Small intestine (tissue), 7 donors: ENCODE results near the gene FAM53B. TPM values are rescaled to one million over a fixed set of nuclear protein-coding genes. Genes with fewer than 3 reads are reported as not detected.

Experiments used
- DNase-seq, 2 donors: peaks; one replicate each; pipeline versions ENCODE4 v3.0.0 to v3.0.0-alpha.2; 2013
- FAIRE-seq: peaks from 2 replicates; lab custom pipeline; 2012; peaks lifted over from hg19 to GRCh38; lab: Jason Lieb, UNC
- H3K27ac ChIP-seq, 3 donors: one replicate each; pipeline ENCODE4 v1.5.1; 2013; ENCODE audit warnings: low read length in 2 of 3, mild to moderate bottlenecking in 2 of 3, control low read depth in 1 of 3, inconsistent platforms in 1 of 3, low read depth in 1 of 3, moderate library complexity in 1 of 3
- H3K27me3 ChIP-seq, 3 donors: one replicate each; pipeline ENCODE4 v1.6.1; 2013; ENCODE audit warnings: low read length in 3 of 3, inconsistent platforms in 1 of 3; ENCODE audit not compliant: control insufficient read depth in 3 of 3, insufficient read depth in 3 of 3
- H3K36me3 ChIP-seq, 3 donors: one replicate each; pipeline ENCODE4 v1.6.1; 2013; ENCODE audit warnings: low read length in 3 of 3, inconsistent platforms in 1 of 3, low read depth in 1 of 3, mild to moderate bottlenecking in 1 of 3, moderate library complexity in 1 of 3; ENCODE audit not compliant: control insufficient read depth in 3 of 3, insufficient read depth in 2 of 3
- H3K4me1 ChIP-seq, 3 donors: one replicate each; pipeline ENCODE4 v1.6.1; 2013; ENCODE audit warnings: low read length in 2 of 3, inconsistent platforms in 1 of 3, low read depth in 1 of 3, mild to moderate bottlenecking in 1 of 3, moderate library complexity in 1 of 3; ENCODE audit not compliant: control insufficient read depth in 3 of 3, insufficient read depth in 2 of 3
- H3K4me3 ChIP-seq, 3 donors: one replicate each; pipeline ENCODE4 v1.5.1; 2013; ENCODE audit warnings: low read length in 3 of 3, control low read depth in 1 of 3, inconsistent platforms in 1 of 3, low read depth in 1 of 3, mild to moderate bottlenecking in 1 of 3, moderate library complexity in 1 of 3
- H3K9me3 ChIP-seq, 2 donors: one replicate each; pipeline ENCODE4 v1.6.1; 2013; ENCODE audit warnings: low read depth in 1 of 2, low read length in 1 of 2; ENCODE audit not compliant: control insufficient read depth in 2 of 2, insufficient read depth in 1 of 2
- WGBS, 3 donors: extraction: QIAGEN DNeasy Blood & Tissue Kit; methylation state at CpG; one replicate each; pipeline ENCODE4 v1.1.7; 2013; 5-methylcytosine and 5-hydroxymethylcytosine counted together
- polyA plus RNA-seq, 4 donors: library from polyadenylated mRNA; stranded (reverse) in 3 of 4; unstranded in 1 of 4; fragments of 200-250 nt in 3 of 4; fragments of 120-200 nt in 1 of 4; gene quantifications; one replicate each; pipeline versions ENCODE4 v1.2.1 to v1.2.3, GENCODE V29; 2013
- donor health status: healthy with polysubstance abuse.
- donor health status: control.
- donor health status: control.
- donor health status: Bipolar disorder and iron deficiency.
- donor health status: healthy.

The FAM53B gene
- polyA plus RNA-seq, 4 donors, result 15.1 to 30.2 (median 22.8) TPM

DNA sequence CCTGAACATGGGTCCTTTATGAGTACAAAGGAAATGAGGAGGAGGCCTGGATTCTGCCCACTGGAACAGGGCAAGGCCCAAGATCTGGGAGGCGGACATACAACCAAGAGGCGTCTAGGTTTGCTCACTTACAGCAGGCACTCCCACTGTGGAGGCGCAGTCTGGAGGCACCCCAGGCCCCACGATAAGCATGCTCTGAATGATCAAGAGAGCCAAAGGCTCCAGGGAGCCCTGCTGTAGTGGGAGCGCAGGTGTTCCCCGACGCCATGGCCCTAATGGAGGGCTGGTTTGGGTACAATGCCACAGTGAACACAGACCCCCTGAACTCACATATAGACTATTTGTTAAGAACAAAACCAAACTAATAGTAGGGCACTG is 88.1 kb downstream of the FAM53B start:
- Histone ChIP-seq H3K36me3 (peaks cover 0 to 83% (median 2%) of the 10 kb centered on the region in 3 donors), H3K9me3 (no peaks in the 10 kb centered on the region), H3K4me1 (peaks cover 0 to 24% (median 14%) of the 10 kb centered on the region in 3 donors), H3K4me3 (no peak overlapping the region), H3K27ac (no peak overlapping the region), H3K27me3 (no peaks in the 10 kb centered on the region)
- FAIRE-seq (no peak), DNase-seq (no peak)
- 96 to 98% (median 98%) methylated on average over 7 of the region's 7 CpGs for WGBS, 3 donors

DNA sequence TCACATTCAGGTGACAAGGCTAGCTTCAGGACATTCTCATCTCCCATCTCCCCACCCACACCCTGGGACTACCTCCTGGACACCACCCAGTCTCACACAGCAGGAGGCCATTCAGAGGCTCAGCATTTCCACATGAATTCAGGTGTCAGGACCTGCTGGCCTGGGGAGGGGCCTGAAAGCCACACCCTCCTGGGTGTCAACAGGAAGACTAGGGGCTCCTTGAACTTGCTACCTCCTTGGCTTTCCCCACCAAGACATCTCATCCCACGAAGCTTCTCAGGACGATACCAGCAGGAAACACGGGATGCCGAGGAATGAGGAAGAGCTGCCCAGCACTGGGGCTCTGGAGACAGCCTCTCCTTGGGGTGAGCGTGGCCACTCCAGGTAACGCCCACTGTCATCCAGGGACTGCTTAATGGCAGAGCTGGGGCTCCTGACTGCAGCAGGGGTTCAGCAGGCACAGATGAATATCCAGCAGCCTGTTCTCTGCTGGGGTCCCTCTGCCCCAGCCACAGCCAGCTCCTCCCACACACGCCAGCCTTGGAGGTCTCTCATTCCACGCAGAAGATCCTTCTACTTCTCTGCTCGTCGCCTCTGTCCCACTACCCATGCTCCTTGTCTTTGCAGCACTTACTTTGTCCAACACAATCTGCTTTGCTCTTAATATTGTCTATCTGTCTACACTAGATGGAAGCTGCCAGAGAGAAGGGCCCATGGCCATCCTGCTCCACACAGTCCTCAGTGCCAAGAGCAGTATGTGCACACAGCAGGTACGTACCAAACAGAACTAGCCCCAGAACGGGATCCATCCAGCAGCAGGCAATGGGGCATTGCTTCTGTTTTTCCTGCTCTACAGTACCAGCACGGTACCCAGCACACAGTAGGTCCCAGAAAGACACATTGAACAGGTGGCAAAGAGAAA is 88.7 kb downstream of the FAM53B start:
- no peak overlapping the region for H3K4me3 ChIP-seq
- 85 to 92% (median 89%) methylated on average over 13 of the region's 13 CpGs for WGBS, 3 donors
- FAIRE-seq, result no peak
- DNase-seq, result no peak
- H3K4me1 ChIP-seq, result peaks cover 2 to 30% (median 21%) of the 10 kb centered on the region in 3 donors
- H3K27ac ChIP-seq, result peak overlapping the region in 1 of 3 donors; percentile 18
- H3K9me3 ChIP-seq, result no peaks in the 10 kb centered on the region
- no peaks in the 10 kb centered on the region for H3K27me3 ChIP-seq
- H3K36me3 ChIP-seq, result peaks cover 0 to 81% (median 2%) of the 10 kb centered on the region in 3 donors

DNA sequence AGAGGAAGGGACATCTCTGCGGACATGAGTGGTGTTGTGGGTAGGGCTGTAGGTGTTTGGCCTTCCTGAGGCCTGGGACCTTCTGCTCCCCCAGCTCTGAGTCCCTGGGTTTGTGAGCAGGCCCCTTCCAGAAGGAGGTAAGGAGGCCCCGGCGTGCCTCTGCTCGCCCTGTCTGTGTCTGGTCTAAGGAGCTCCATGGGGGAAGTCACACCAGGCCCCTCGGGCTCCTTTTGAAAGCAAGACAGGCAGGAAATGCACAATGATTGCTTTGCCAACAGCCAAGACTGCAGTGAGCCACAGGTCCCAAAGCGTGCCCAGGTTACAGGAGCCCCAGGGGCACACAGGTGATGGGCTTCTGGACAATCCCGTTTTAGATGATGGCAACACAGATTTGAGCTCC is 89.5 kb downstream of the FAM53B start:
- no peak overlapping the region for H3K4me3 ChIP-seq
- H3K27me3 ChIP-seq, result no peaks in the 10 kb centered on the region
- no peak for FAIRE-seq
- WGBS, 3 donors, result 73 to 84% (median 80%) methylated on average over 7 of the region's 7 CpGs
- no peak for DNase-seq
- H3K4me1 ChIP-seq, result peaks cover 3 to 37% (median 22%) of the 10 kb centered on the region in 3 donors
- H3K36me3 ChIP-seq, result peaks cover 0 to 80% (median 2%) of the 10 kb centered on the region in 3 donors
- H3K9me3 ChIP-seq, result no peaks in the 10 kb centered on the region
- peak overlapping the region in 2 of 3 donors; percentile 27 to 40 for H3K27ac ChIP-seq

DNA sequence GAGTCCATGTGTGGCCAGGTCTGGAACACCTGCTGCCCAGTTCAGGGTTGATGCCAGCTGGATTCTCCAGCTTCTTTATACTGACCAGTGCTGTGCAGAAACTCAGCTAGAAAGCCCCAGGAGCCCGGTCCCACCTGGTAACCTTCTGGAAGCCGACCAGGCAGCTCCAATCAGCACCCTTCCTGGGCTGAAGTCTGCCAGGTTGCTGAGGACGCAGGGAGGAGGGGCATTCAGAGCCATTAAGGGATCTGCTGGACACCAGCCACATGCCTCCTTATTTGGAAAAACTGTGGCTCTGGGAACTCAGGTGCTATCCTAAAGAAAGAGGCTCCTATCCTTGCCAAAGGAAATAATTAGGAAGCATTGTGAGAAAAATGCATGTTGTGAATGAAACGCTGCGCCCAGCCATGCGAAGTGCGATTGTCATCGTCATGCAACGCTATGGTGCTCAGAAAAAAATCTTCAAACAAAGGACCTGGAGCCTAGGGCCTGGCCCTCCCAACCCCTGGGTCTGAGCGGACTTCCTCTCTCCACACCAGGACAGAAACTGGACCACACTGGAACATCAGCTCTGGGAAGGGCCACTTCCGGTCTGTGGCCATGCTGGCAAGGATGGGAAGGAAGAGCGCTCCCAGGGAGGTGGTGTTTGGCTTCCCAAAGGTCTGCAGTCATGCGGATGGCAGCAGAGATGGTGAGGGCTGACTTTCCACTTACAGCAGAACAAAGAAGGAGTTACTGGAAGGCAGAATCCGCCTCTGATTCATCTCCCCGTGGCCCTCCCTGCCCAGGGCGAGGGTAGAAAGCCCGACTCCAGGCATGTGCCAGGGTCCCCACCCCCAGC is 90.1 kb downstream of the FAM53B start:
- WGBS, 3 donors, result 70 to 76% (median 71%) methylated on average over 17 of the region's 17 CpGs
- Histone ChIP-seq H3K27ac (peak overlapping the region in 2 of 3 donors; percentile 27 to 40), H3K4me3 (no peak overlapping the region), H3K27me3 (no peaks in the 10 kb centered on the region), H3K9me3 (no peaks in the 10 kb centered on the region), H3K36me3 (peaks cover 0 to 79% (median 2%) of the 10 kb centered on the region in 3 donors), H3K4me1 (peaks cover 9 to 44% (median 27%) of the 10 kb centered on the region in 3 donors)
- DNase-seq (no peak), FAIRE-seq (no peak)

DNA sequence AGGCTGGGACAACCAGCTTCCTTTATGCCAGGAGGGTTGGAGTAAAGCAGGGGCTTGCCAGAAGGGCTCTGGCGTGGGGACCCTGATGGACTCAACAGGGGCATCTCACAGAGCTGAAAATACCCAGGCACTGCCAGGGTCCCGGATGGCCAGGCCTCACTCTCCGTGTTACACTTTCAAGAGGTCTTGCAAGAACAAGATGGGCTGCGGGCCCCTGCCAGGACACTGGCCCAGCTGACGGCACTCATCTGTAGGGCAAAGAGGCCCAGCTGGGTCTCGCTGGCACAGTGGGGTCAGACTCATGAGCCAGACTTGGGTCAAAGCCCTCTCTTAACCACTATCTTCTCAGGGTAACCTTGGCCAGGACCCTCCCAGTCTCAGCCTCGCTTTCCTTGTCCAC is 90.9 kb downstream of the FAM53B start:
- H3K27me3 ChIP-seq, result no peaks in the 10 kb centered on the region
- H3K9me3 ChIP-seq, result no peaks in the 10 kb centered on the region
- FAIRE-seq (no peak), DNase-seq (no peak)
- WGBS, 3 donors, result 80 to 83% (median 81%) methylated on average over 7 of the region's 7 CpGs
- H3K36me3 ChIP-seq, result peaks cover 0 to 81% (median 2%) of the 10 kb centered on the region in 3 donors
- H3K27ac ChIP-seq, result peak overlapping the region in 2 of 3 donors; percentile 12 to 81
- H3K4me3 ChIP-seq, result no peak overlapping the region
- peaks cover 11 to 51% (median 33%) of the 10 kb centered on the region in 3 donors for H3K4me1 ChIP-seq

DNA sequence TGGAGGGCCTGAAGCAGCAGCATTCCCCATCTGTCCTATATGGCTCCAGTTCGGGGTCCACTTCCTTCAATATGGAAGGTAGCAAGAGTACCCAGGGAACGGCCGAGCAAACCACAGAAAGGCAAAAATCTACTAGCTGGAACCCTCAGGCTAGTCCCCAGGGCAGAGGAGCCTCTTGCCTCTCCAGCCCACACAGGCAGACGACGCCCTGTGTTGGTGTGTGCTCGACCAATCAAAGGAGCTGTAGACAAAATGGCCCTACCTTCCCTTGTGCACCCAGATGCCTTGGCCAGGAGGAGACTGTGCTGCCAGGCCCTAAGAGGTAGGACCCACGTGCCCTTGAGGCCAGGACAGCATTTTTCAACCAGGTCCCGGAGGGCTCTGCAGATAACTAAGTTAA is 91.5 kb downstream of the FAM53B start:
- peak overlapping the region in 1 of 3 donors; percentile 81 for H3K27ac ChIP-seq
- DNase-seq, result no peak
- H3K27me3 ChIP-seq, result no peaks in the 10 kb centered on the region
- no peaks in the 10 kb centered on the region for H3K9me3 ChIP-seq
- H3K4me1 ChIP-seq, result peaks cover 15 to 57% (median 35%) of the 10 kb centered on the region in 3 donors
- WGBS, 3 donors, result 74 to 85% (median 75%) methylated on average over 8 of the region's 8 CpGs
- FAIRE-seq, result no peak
- H3K36me3 ChIP-seq, result peaks cover 0 to 81% (median 2%) of the 10 kb centered on the region in 3 donors
- H3K4me3 ChIP-seq, result no peak overlapping the region

DNA sequence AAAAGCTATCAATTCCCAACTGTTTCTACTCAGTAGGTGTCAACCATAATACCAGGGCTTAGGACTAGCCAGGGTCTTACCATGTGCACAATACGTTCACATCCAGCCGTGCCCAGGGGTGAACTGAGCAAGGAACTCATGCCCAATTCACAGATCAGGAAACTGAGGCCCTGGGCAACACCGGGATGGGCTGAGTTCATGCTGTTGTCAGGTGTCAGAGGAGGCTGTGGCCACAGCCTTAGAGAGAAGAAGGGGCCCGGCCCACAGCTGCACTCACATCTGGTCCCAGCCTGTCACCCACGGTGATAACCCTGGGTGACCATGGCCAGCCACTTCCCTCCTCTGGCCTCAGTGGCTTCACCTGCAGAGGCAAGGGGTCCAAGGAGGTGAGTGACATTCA is 92.0 kb downstream of the FAM53B start:
- Histone ChIP-seq H3K4me1 (peaks cover 19 to 62% (median 39%) of the 10 kb centered on the region in 3 donors), H3K4me3 (no peak overlapping the region), H3K27ac (peak overlapping the region in 2 of 3 donors; percentile 59 to 81), H3K9me3 (no peaks in the 10 kb centered on the region), H3K27me3 (no peaks in the 10 kb centered on the region), H3K36me3 (peaks cover 0 to 85% (median 2%) of the 10 kb centered on the region in 3 donors)
- DNase-seq (no peak), FAIRE-seq (no peak)
- 84 to 89% (median 88%) methylated on average over 5 of the region's 5 CpGs for WGBS, 3 donors

DNA sequence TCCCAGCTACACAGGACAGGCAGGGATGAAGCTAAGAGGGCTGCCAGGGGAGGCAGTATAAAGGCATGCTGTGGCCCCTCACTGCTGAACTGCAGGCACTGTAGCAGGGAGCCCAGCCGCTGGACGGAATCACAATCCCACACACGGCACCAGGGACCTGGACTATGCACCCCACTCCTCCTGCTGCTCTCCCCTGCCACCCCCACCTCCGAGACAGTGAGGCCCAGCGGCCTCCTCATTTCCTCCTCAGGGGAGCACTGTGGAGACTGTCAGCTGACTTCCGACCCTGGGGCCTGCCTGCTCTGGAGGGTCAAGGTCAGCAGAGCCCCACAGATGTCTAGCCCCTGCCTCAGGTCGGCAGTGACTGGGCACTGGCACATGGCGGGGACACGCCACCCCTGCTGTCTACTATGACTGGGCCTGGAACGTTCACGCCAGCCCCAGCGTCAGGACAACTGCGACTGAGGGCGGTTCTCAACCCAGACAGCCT is 92.7 kb downstream of the FAM53B start:
- no peak overlapping the region for H3K4me3 ChIP-seq
- H3K27me3 ChIP-seq, result no peaks in the 10 kb centered on the region
- H3K36me3 ChIP-seq, result peaks cover 0 to 90% (median 2%) of the 10 kb centered on the region in 3 donors
- WGBS, 3 donors, result 61 to 74% (median 70%) methylated on average over 14 of the region's 14 CpGs
- no peaks in the 10 kb centered on the region for H3K9me3 ChIP-seq
- H3K4me1 ChIP-seq, result peaks cover 25 to 70% (median 45%) of the 10 kb centered on the region in 3 donors
- FAIRE-seq, result no peak
- peak overlapping the region; percentile 35 to 81 (median 59) for H3K27ac ChIP-seq
- DNase-seq, result peak in 1 of 2 donors; percentile 73
